Activated naive CD4-positive, alpha-beta T cell treated with Interleukin-2 at 50 U/mL for 16 hours (primary cell): ENCODE results near the gene TRAM1L1.

Experiments used
- DNase-seq: peaks from one replicate; pipeline ENCODE4 v3.0.0-alpha.2; 2020

TRAM1L1 gene

GRCh38 chr4:117084866-117085701 lies at the start of gene TRAM1L1:
Gene TRAM1L1, minus strand, starts transcription at chr4:117085576. Its CDS starts 183 bp downstream, at chr4:117085393.
- no peak for DNase-seq

DNA sequence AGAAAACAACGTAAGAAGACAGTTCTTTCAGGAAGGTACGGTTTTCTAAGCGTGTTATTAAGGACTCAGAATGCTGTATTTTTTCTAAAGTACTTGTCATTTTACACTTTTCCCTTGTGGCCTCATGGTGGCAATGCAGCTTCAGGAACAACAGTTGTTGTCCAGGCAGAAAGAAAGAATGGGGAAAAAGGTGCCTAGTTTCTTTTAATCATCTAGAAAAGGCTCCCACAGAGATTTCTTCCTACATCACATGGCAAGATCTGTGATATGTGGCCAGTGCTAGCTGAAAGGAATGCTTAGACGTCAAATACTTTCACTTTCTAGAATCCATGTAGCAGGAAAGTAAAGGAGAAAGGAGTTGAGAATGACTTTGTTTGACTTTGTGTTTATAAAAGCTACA lies 49.0 kb upstream of the TRAM1L1 start:
- no peak for DNase-seq

- no peak for DNase-seq
Observed at GRCh38 chr4:117096886-117097285, 11.5 kb upstream of the TRAM1L1 start.

DNA sequence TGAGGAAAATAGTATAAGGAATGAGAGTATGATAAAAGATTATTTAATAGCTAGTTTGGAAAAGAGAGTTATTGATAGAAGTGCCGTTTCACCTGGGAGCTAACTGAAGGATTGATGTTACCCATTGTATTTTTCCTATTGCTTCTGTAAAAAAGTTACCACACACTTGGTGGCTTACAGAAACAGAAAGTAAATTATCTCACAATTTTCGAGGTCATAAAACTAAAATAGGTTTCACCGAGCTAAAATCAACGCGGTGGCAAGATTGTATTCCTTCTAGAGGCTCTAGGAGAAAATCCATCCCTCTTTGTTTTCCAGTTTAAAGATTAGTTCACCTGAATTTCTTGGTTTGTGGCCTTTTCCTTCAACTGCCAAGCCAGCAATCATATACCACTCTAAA lies 11.1 kb upstream of the TRAM1L1 start:
- no peak for DNase-seq

DNA sequence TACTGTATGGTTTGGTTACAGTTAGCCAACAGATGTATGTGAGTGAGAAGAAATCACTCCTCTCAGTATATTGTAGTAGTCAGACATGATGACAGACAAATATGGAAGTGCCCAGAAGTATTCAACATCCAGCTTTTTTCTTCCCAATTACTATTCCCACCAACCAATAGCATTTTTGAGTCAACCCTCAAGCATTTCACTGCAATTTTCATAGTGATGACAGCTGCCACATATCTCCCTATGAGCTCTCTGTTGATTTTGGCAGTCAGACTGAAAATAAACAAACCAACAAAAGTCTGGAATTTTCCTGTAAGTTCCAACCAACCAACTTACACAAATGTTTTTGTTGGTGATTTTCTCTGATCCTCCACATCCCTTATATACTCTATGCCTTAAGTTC lies 8.2 kb upstream of the TRAM1L1 start:
- no peak for DNase-seq

GRCh38 chr4:117077760-117078159 lies 7.6 kb downstream of the TRAM1L1 start:
- DNase-seq, result no peak

DNA sequence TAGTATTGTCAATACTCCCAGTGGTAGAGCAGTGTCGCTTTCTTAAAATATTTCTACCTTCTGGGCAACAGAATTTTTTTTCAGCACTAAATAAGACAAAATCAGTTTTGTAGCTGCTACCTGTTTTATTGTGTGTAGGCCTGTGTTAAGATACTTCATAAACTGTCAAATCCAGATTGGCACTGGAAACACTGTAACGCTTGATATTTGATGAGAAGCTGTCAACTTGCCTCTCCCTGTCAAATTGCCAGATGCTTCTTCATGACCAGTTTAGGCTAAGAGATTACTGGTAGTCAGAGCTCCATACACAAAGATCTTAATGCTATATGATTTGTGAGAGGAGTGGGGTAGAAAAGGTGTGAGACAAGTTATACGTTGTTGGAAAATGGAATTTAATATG lies 17.3 kb downstream of the TRAM1L1 start:
- DNase-seq, result no peak

GRCh38 chr4:117063961-117064696 lies 21.2 kb downstream of the TRAM1L1 start:
- no peak for DNase-seq

GRCh38 chr4:117042962-117043361 lies 42.4 kb downstream of the TRAM1L1 start:
- DNase-seq, result no peak
